ENCODE measurements around the gene EMC7. TPM values are rescaled to one million over a fixed set of nuclear protein-coding genes. Genes with fewer than 3 reads are reported as not detected.

Gene EMC7
- total RNA-seq, 1 experiment from 2014 or later: 38.7 TPM

- no peak overlapping the region for H2AFZ ChIP-seq (ENCODE audit: low read depth, low read length, poor library complexity, severe bottlenecking)
- no peaks in the 10 kb centered on the region for H3K36me3 ChIP-seq (ENCODE audit: control insufficient read depth in 1 of 2, insufficient read depth in 2 of 2, low read length in 2 of 2)
- BruUV-seq (replicated peaks): no TSS peak
- no peaks in the 10 kb centered on the region for H3K9me2 ChIP-seq (ENCODE audit: insufficient read depth)
- H3K9ac ChIP-seq (ENCODE audit: low read length): no peak overlapping the region
- no peak overlapping the region for H3K4me2 ChIP-seq (ENCODE audit: low read length)
- TF ChIP-seq, protein P1, sequence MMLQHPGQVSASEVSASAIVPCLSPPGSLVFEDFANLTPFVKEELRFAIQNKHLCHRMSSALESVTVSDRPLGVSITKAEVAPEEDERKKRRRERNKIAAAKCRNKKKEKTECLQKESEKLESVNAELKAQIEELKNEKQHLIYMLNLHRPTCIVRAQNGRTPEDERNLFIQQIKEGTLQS (IDR thresholded peaks at IDR 0.05): no peak
- no peak for TF ChIP-seq TCF7L2 (IDR thresholded peaks at IDR 0.05; ENCODE audit: borderline replicate concordance, extremely low read depth, insufficient read depth, insufficient read length)
- no peak for TF ChIP-seq ELF1 (IDR thresholded peaks at IDR 0.05; ENCODE audit: borderline replicate concordance, low read depth)
- no peak for TF ChIP-seq ZNF274 (IDR thresholded peaks at IDR 0.05; ENCODE audit: low read depth, low read length)
- TF ChIP-seq SRF (IDR thresholded peaks at IDR 0.05; ENCODE audit: low read depth): no peak
- TF ChIP-seq SP1 (IDR thresholded peaks at IDR 0.05; ENCODE audit: low read depth): no peak
- TF ChIP-seq CBX3 (IDR thresholded peaks at IDR 0.05; ENCODE audit: low read depth): no peak
- no peak for TF ChIP-seq FOSL1 (IDR thresholded peaks at IDR 0.05; ENCODE audit: low read depth)
- TF ChIP-seq, protein P2, sequence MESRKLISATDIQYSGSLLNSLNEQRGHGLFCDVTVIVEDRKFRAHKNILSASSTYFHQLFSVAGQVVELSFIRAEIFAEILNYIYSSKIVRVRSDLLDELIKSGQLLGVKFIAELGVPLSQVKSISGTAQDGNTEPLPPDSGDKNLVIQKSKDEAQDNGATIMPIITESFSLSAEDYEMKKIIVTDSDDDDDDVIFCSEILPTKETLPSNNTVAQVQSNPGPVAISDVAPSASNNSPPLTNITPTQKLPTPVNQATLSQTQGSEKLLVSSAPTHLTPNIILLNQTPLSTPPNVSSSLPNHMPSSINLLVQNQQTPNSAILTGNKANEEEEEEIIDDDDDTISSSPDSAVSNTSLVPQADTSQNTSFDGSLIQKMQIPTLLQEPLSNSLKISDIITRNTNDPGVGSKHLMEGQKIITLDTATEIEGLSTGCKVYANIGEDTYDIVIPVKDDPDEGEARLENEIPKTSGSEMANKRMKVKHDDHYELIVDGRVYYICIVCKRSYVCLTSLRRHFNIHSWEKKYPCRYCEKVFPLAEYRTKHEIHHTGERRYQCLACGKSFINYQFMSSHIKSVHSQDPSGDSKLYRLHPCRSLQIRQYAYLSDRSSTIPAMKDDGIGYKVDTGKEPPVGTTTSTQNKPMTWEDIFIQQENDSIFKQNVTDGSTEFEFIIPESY (IDR thresholded peaks at IDR 0.05; ENCODE audit: extremely low read depth, insufficient replicate concordance, low read length): no peak
- no peak for TF ChIP-seq REST (IDR thresholded peaks at IDR 0.05; ENCODE audit: low read depth)
- TF ChIP-seq CEBPB (IDR thresholded peaks at IDR 0.05; ENCODE audit: low read depth): no peak
- TF ChIP-seq RAD21 (IDR thresholded peaks at IDR 0.05; ENCODE audit: low read depth): no peak
- no peak for TF ChIP-seq JUND (IDR thresholded peaks at IDR 0.05)
- TF ChIP-seq SIN3A (IDR thresholded peaks at IDR 0.05; ENCODE audit: low read depth): no peak
- no peak for TF ChIP-seq CTCF (IDR thresholded peaks at IDR 0.05 in 2 of 3, conservative IDR thresholded peaks at IDR 0.05 in 1 of 3; ENCODE audit: borderline replicate concordance in 1 of 3, insufficient read depth in 1 of 3, low read depth in 2 of 3, low read length in 2 of 3)
- TF ChIP-seq EGR1 (IDR thresholded peaks at IDR 0.05; ENCODE audit: low read depth): no peak
- no peak for TF ChIP-seq EZH2phosphoT487 (IDR thresholded peaks at IDR 0.05; ENCODE audit: borderline replicate concordance)
- no peak for TF ChIP-seq MAX (IDR thresholded peaks at IDR 0.05)
- no peak for TF ChIP-seq YY1 (IDR thresholded peaks at IDR 0.05; ENCODE audit: extremely low read depth, insufficient replicate concordance, low read depth, low read length)
- no peaks in the 10 kb centered on the region for H3K9me3 ChIP-seq (ENCODE audit: control insufficient read depth in 1 of 2, insufficient read depth in 1 of 2, low read depth in 1 of 2, low read length in 2 of 2)
- no peak for DNase-seq (ENCODE audit: low read depth, low spot score)
- no peaks in the 10 kb centered on the region for H3K79me2 ChIP-seq (ENCODE audit: insufficient read depth, low read length)
- ATAC-seq: no peak
- no peaks in the 10 kb centered on the region for H4K20me1 ChIP-seq (ENCODE audit: insufficient read depth)
- no peaks in the 10 kb centered on the region for H3K4me1 ChIP-seq (ENCODE audit: control insufficient read depth in 1 of 2, insufficient read depth in 2 of 2, low read length in 2 of 2)
- H3K4me3 ChIP-seq (replicated peaks in 1 of 2; ENCODE audit: low read depth in 1 of 2, low read length in 2 of 2): no peak overlapping the region
- intact Hi-C loops (cut with micrococcal nuclease): no loop called here
- H3K27me3 ChIP-seq (ENCODE audit: insufficient read depth, low read length): no peaks in the 10 kb centered on the region
- POLR2A ChIA-PET: interaction anchor here (1.2 kb wide), 1 partner anchor 9 kb away, joined by 3 read pairs; no protein-coding TSS in a partner anchor
- no peak overlapping the region for H3K27ac ChIP-seq (ENCODE audit: low read depth, low read length)
- RAD21 ChIA-PET (ENCODE audit: low non-redundant PET in 1 of 2, low total read pairs in 2 of 2, uncharacterized antibody in 2 of 2, unreplicated experiment in 2 of 2): no interaction called here
- CTCF ChIA-PET: no interaction called here
Observed at GRCh38 chr15:34133511-34133910, 31.8 kb upstream of the EMC7 start.
